Activated CD4-positive, CD25-positive, alpha-beta regulatory T cell treated with anti-CD3 and anti-CD28 coated beads, Interleukin-2, amount 50 U/mL, for 24 hours (primary cell): ENCODE measurements around the gene INPP4B.

Experiments used
- ATAC-seq, 2 donors: fragments of 150-1000 bp; cut with Tn5 transposase; one replicate each; pipeline ENCODE4 v1.10.0; 2021; ENCODE audit warnings: mild to moderate bottlenecking in 1 of 2, moderate library complexity in 1 of 2

INPP4B gene

DNA sequence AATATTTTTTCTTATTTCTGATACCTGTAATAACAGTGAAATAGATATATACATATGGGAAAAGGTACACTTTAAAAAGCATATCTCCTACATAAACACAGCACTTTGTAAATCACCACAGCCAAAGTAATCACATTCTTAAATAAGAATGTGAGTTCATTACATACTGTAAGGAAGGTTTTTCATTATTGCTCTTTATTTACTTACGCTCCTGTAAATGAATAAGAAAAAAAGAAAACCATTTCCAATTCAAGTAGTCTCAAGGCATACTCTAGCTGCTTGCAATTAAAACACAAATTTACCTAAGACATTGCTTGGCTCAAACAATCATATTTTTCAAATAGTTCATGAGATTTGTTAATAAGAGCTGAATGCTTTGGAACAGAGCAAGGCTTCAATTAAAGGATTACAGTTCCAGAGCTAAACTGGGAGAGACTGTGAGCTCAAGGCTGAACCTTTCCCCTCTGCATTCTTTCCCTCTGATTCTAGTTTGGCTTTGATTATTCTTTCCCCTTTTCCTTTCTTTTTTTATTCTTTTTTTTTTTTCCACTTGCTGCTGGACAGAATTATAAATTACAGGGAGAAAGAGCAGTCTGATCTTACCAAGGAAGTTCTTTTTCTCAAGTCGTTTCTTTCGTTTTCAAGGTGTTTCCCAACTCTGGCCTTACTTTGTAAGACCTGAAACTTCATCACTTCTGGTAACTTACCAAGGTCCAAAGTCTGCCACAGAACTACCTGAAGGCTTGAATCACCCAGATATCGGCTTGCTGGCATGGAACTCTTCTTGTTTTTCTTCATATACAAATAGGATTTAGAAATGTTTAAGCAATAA, 278.3 kb downstream of the INPP4B start:
- ATAC-seq, result peak in 1 of 2 donors; percentile 8

GRCh38 chr4:142567199-142567598, 278.9 kb downstream of the INPP4B start:
- peak; percentile 66 to 67 for ATAC-seq

DNA sequence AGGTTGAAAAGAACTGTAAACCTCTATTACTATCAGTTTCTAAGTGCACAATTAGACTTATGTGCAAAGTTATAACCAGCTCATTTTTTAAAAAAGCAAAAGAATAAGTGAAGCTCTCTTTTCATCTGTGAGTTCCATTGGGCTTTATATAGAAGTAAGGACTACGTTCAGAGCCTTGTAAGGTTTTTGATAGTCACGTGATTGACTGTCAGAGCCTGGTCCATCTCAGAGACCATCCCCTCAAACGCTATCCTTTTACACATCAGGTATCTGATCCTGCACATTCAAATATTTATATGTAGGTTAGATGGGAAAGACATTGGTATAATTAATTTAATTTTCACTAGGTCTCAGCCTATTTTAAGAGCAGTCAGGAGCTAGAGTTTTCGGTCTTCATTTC, 279.3 kb downstream of the INPP4B start:
- peak; percentile 34 to 45 for ATAC-seq

- ATAC-seq, result no peak
Observed at GRCh38 chr4:142566243-142566642, 279.9 kb downstream of the INPP4B start.

- ATAC-seq, result peak; percentile 85 to 89
Observed at GRCh38 chr4:142565771-142566170, 280.3 kb downstream of the INPP4B start.

DNA sequence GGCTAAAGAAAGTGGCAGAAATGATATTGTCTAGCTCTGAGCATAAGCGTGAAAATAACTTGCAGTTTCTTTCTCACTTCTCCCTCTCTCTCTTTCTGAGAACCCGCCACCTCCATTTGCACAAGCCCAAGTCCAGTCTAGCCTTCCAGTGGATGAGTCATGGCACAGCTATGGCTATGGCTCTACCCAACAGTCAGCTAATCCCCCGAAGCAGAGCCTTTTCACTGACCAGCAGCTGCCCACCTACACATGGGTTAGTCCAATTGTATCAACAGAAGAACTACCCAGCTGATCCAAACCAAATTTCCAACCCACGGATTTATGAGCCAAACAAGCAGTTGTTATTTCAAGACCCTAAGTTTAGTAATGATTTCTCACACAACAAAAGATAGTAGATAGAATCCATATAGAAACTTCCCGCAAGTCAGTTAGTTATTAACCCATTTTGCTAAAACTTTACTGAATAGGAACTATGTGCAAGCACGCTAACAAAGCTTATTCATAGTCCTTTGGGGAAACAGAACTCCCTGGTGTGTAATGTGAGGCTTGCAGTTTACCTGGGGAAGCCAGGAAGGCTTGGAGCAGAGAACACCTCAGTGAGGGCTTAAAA, 282.3 kb downstream of the INPP4B start:
- ATAC-seq, result no peak

GRCh38 chr4:142559986-142560385, 286.1 kb downstream of the INPP4B start:
- ATAC-seq, result no peak

GRCh38 chr4:142558851-142559250, 287.2 kb downstream of the INPP4B start:
- no peak for ATAC-seq

GRCh38 chr4:142557239-142557801, 288.8 kb downstream of the INPP4B start:
- ATAC-seq, result peak; percentile 68 to 72

DNA sequence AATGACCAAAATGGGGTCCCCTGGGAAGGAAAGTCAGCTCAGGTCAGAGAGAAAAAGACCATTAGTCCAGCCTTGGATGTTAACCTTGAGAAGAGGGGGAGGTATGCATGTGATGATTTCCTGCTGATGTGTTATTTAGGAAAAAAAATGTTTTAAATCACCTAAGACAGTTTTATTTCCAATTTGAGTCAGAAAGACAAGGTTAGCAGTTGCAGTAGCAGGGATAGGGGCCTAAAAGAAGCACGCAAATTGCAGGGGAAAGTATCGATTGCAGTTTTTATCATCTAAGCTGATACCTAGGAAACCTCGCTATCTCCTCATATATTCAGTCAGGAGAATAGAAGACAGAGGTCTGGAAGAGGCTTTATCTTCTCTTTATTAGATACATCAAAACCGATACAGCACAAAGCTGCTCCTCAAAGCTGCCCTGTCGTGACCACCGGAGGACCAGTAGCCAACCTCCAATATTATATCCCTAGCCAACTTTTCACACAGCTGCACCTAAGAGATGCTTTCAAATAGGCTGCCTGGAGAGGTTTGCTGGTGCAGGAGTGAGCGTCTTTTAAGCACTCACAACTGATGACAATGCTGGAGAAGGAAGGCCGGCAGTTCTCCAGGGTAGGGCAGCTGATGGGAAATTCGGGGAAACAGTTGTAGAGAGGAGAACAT, 289.4 kb downstream of the INPP4B start:
- ATAC-seq, result peak; percentile 8 to 15

- ATAC-seq, result peak in 1 of 2 donors; percentile 37
Observed at GRCh38 chr4:142556048-142556447, 290.1 kb downstream of the INPP4B start.

- no peak for ATAC-seq
Observed at GRCh38 chr4:142554412-142554811, 291.7 kb downstream of the INPP4B start.

DNA sequence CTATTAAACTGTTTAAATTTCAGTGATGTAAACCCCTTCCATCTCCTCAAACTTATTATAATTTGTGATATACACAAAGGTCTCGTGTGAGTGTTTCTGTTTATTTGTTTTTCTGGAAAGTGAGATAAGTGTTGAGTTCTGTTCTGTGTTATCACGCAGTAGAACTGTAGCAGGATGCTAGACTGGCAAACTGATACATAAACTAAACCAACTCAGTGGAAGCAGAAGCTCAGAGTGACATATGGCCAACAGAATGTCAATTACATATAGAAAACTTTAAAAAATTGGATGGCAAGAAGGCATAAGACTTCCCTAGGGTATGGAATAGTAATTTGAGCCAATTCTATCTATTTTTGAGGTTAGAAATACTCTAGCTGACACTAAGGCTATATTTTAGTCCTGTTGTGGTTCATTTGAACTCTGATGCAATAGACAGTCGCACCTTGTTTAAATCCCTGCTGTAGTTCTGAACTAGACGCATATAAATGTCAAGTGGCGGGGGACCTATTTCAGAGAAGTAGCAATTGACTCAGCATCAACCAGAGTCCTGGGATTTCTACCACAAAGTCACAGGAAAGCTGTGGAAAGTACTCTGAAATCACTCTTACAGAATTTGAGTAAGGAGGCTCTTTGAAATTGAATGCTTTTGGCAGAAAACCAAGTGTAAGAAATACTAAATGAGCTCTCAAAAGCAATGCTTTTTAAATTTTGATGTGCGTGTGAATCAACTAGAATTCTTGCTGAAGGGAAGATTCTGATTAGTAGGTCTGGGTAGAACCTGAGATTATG, 294.4 kb downstream of the INPP4B start:
- ATAC-seq, result no peak

GRCh38 chr4:142550965-142551364, 295.1 kb downstream of the INPP4B start:
- ATAC-seq, result no peak

GRCh38 chr4:142549726-142550463, 296.2 kb downstream of the INPP4B start:
- ATAC-seq, result peak; percentile 85 to 86

GRCh38 chr4:142549248-142549647, 296.9 kb downstream of the INPP4B start:
- ATAC-seq, result no peak

DNA sequence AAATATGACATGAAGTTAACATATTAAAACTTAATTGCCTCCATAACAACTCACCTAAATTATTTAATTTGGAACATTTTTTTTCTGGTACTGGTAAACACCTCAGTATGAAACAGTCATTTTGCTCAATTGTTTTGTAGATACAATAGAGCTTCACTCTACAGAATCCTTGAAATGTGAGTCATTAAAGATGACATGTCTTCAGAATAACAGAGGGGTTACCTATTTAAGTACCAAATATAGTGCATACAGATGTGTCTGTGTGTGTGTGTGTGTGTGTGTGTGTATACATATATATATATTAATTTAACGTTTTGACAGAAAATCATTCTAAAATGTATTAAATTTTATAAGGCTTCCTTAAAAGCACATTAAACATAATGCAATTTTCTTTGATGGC, 297.6 kb downstream of the INPP4B start:
- peak; percentile 63 to 65 for ATAC-seq

GRCh38 chr4:142547974-142548373, 298.1 kb downstream of the INPP4B start:
- ATAC-seq, result no peak

- no peak for ATAC-seq
Observed at GRCh38 chr4:142544594-142544993, 301.5 kb downstream of the INPP4B start.

DNA sequence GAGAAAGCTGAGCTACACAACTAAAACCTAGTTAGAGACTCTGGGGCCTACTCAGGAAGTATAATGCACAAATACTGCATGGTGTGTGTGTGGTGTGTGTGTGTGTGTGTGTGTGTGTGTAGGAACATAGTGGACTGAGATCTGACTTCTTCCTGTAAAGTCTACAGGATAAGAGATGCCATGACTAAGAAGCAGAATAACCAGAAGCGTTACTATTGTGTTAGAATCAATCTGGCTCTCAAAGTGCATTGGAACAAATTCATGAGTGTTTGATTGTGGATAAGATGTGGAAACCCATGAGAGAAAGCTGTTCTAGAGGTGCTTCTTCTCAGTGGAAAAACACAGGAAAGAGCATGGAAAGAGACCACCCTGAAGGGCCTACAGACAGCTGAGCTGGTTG, 302.1 kb downstream of the INPP4B start:
- ATAC-seq, result no peak

DNA sequence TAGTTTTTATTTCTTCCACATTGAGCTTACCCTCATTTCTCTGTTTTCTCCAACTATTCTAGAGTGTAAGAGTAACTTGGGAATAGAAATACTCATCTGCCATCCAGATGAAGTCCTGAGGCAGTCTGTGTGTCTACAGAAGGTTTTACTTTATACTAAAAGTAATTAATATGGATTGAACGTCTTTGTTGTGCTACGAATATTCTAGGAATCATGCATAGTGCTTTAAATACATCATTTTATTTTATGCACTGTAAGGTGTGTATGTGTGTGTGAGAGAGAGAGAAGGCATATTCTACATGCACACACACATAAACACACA, 305.7 kb downstream of the INPP4B start:
- ATAC-seq, result no peak
